Caco-2 (cell line): Measurements from ENCODE around the gene CDR2. TPM values are rescaled to one million over a fixed set of nuclear protein-coding genes. Genes with fewer than 3 reads are reported as not detected.

ENCODE experiments used
- BruUV-seq: library from RNA; stranded (reverse); fragments of 400-500 nt; replicated peaks from 2 replicates; lab custom pipeline; 2021; lab: Mats Ljungman, UMichigan
- CTCF ChIA-PET: fragments of 300-600 bp; sonication (Branson Sonifier 250); formaldehyde crosslinking; loops from one replicate; lab custom pipeline; 2022; ENCODE audit warnings: antibody characterized with exemption; lab: Charles Lee
- POLR2A ChIA-PET: fragments of 300-600 bp; sonication (Branson Sonifier 250); formaldehyde crosslinking; loops from one replicate; lab custom pipeline; 2022; ENCODE audit warnings: antibody characterized with exemption; lab: Charles Lee
- DNase-seq, 2 experiments: peaks; one replicate each; pipeline versions ENCODE4 v3.0.0 to v3.0.0-alpha.2; 2020 to 2022
- H3K27me3 ChIP-seq: replicated peaks from 2 replicates; pipeline ENCODE4 v1.6.0; 2011; ENCODE audit warnings: low read length; ENCODE audit not compliant: control insufficient read depth, insufficient read depth
- H3K36me3 ChIP-seq: 2 replicates; pipeline ENCODE4 v1.5.1; 2011; ENCODE audit warnings: low read length; ENCODE audit not compliant: control insufficient read depth, insufficient read depth
- H3K4me1 ChIP-seq: fragments of 250-450 bp; sonication (Bioruptor Pico); 2 replicates; pipeline ENCODE4 v1.5.1; 2020; ENCODE audit warnings: mild to moderate bottlenecking
- H3K4me3 ChIP-seq: 2 replicates; pipeline ENCODE4 v1.5.1; 2011; ENCODE audit warnings: low read depth, mild to moderate bottlenecking, control low read depth, low read length
- H3K9me3 ChIP-seq: fragments of 250-450 bp; sonication (Bioruptor Pico); 2 replicates; pipeline ENCODE4 v1.5.1; 2020; ENCODE audit warnings: mild to moderate bottlenecking, moderate library complexity
- H3K27ac Mint-ChIP-seq: one replicate; pipeline ENCODE4 v1.8.0; 2022; ENCODE audit warnings: mixed read lengths; ENCODE audit not compliant: unreplicated experiment
- H3K27me3 Mint-ChIP-seq: one replicate; pipeline ENCODE4 v1.8.0; 2022; ENCODE audit warnings: mixed read lengths; ENCODE audit not compliant: insufficient read depth, unreplicated experiment
- H3K36me3 Mint-ChIP-seq: one replicate; pipeline ENCODE4 v1.8.0; 2022; ENCODE audit warnings: mild to moderate bottlenecking, mixed read lengths; ENCODE audit not compliant: insufficient read depth, unreplicated experiment
- H3K4me1 Mint-ChIP-seq: one replicate; pipeline ENCODE4 v1.8.0; 2022; ENCODE audit warnings: low read depth, mixed read lengths; ENCODE audit not compliant: unreplicated experiment
- H3K4me3 Mint-ChIP-seq: one replicate; pipeline ENCODE4 v1.8.0; 2022; ENCODE audit warnings: mild to moderate bottlenecking, moderate library complexity, mixed read lengths; ENCODE audit not compliant: unreplicated experiment
- H3K9me3 Mint-ChIP-seq: one replicate; pipeline ENCODE4 v1.8.0; 2022; ENCODE audit warnings: mixed read lengths; ENCODE audit not compliant: unreplicated experiment
- CTCF ChIP-seq, 2 experiments: fragments of 200-600 bp in 1 of 2; IDR thresholded peaks; 1 replicate in 1 of 2; 2 replicates in 1 of 2; pipeline versions ENCODE4 v1.5.1 to v1.8.0; 2011 to 2022; ENCODE audit warnings: antibody characterized with exemption in 1 of 2, control low read depth in 1 of 2, inconsistent platforms in 1 of 2, low read depth in 1 of 2, low read length in 1 of 2, mild to moderate bottlenecking in 1 of 2, moderate library complexity in 1 of 2; ENCODE audit not compliant: insufficient read depth in 1 of 2, severe bottlenecking in 1 of 2, unreplicated experiment in 1 of 2
- intact Hi-C: fragments of 100-400 bp; cut with micrococcal nuclease; formaldehyde crosslinking; loops from one replicate; pipeline ENCODE4 v1.10.0; 2022; ENCODE audit not compliant: unreplicated experiment
- total RNA-seq: library from RNA; stranded (reverse); gene quantifications from 2 replicates; pipeline ENCODE4 v1.2.3, GENCODE V29; 2022

Gene CDR2
- total RNA-seq, 1 experiment from 2014 or later = 24.3 TPM

- H3K4me3 Mint-ChIP-seq = no peak overlapping the region
- CTCF ChIA-PET = no interaction called here
- no peak overlapping the region for H3K27ac Mint-ChIP-seq
- no peaks in the 10 kb centered on the region for H3K4me1 ChIP-seq
- no peaks in the 10 kb centered on the region for H3K27me3 Mint-ChIP-seq
- no TSS peak for BruUV-seq
- no peak overlapping the region for H3K4me3 ChIP-seq
- no peaks in the 10 kb centered on the region for H3K9me3 Mint-ChIP-seq
- peaks cover 52% of the 10 kb centered on the region for H3K36me3 Mint-ChIP-seq
- no peaks in the 10 kb centered on the region; the same call in none of the 2 replicates for H3K36me3 ChIP-seq
- no peaks in the 10 kb centered on the region for H3K27me3 ChIP-seq
- intact Hi-C loops = no loop called here
- POLR2A ChIA-PET = no interaction called here
- no peak for DNase-seq
- H3K4me1 Mint-ChIP-seq = no peaks in the 10 kb centered on the region
- TF ChIP-seq CTCF (IDR thresholded peaks at IDR 0.05; ENCODE audit: insufficient read depth in 1 of 2, low read depth in 1 of 2, low read length in 1 of 2, severe bottlenecking in 1 of 2, unreplicated experiment in 1 of 2) = no peak
- no peaks in the 10 kb centered on the region for H3K9me3 ChIP-seq
Measured at GRCh38 chr16:22308824-22309520, 65.4 kb downstream of the CDR2 start.

- no TSS peak for BruUV-seq
- Mint-ChIP-seq H3K36me3 (peaks cover 52% of the 10 kb centered on the region), H3K4me1 (no peaks in the 10 kb centered on the region), H3K4me3 (no peak overlapping the region), H3K27me3 (no peaks in the 10 kb centered on the region), H3K27ac (no peak overlapping the region), H3K9me3 (no peaks in the 10 kb centered on the region)
- Histone ChIP-seq H3K4me1 (no peaks in the 10 kb centered on the region), H3K27me3 (no peaks in the 10 kb centered on the region), H3K36me3 (no peaks in the 10 kb centered on the region; the same call in 1 of the 2 replicates), H3K9me3 (no peaks in the 10 kb centered on the region), H3K4me3 (no peak overlapping the region)
- intact Hi-C loops = no loop called here
- no peak for DNase-seq
- CTCF ChIA-PET = interaction anchor here (0.6 kb wide), 1 partner anchor 1007 kb away, joined by 3 read pairs; no protein-coding TSS in a partner anchor
- POLR2A ChIA-PET = interaction anchor here (0.6 kb wide), 2 partner anchors 52 to 1420 kb away, joined by 3 read pairs; no protein-coding TSS in a partner anchor
- no peak for TF ChIP-seq CTCF (IDR thresholded peaks at IDR 0.05; ENCODE audit: insufficient read depth in 1 of 2, low read depth in 1 of 2, low read length in 1 of 2, severe bottlenecking in 1 of 2, unreplicated experiment in 1 of 2)
Measured at GRCh38 chr16:22307838-22308237, 66.6 kb downstream of the CDR2 start.

- H3K27me3 ChIP-seq = no peaks in the 10 kb centered on the region
- no peaks in the 10 kb centered on the region for H3K9me3 ChIP-seq
- intact Hi-C loops = no loop called here
- H3K9me3 Mint-ChIP-seq = no peaks in the 10 kb centered on the region
- ChIA-PET CTCF (no interaction called here), POLR2A (no interaction called here)
- H3K36me3 ChIP-seq = no peaks in the 10 kb centered on the region; the same call in 1 of the 2 replicates
- no peak for DNase-seq
- no peak overlapping the region for H3K27ac Mint-ChIP-seq
- H3K4me1 Mint-ChIP-seq = no peaks in the 10 kb centered on the region
- H3K4me1 ChIP-seq = no peaks in the 10 kb centered on the region
- H3K4me3 Mint-ChIP-seq = no peak overlapping the region
- H3K4me3 ChIP-seq = no peak overlapping the region
- H3K36me3 Mint-ChIP-seq = peaks cover 42% of the 10 kb centered on the region
- BruUV-seq = no TSS peak
- no peak for TF ChIP-seq CTCF (IDR thresholded peaks at IDR 0.05; ENCODE audit: insufficient read depth in 1 of 2, low read depth in 1 of 2, low read length in 1 of 2, severe bottlenecking in 1 of 2, unreplicated experiment in 1 of 2)
- no peaks in the 10 kb centered on the region for H3K27me3 Mint-ChIP-seq
Measured at GRCh38 chr16:22306788-22307187, 67.6 kb downstream of the CDR2 start.
